HepG2 (cell line): Measurements from ENCODE around the gene VAPB. TPM values are rescaled to one million over a fixed set of nuclear protein-coding genes. Genes with fewer than 3 reads are reported as not detected.
A peak's percentile ranks its signal among the peaks of the same experiment; 100 is the strongest.

Experiments
- ATAC-seq: fragments of 200-7000 bp; cut with Tn5 transposase; 3 replicates; pipeline ENCODE4 v1.9.1; 2020; ENCODE audit warnings: mild to moderate bottlenecking, moderate library complexity
- BruUV-seq: library from RNA; stranded (reverse); fragments of 400-500 nt; replicated peaks from 2 replicates; lab custom pipeline; 2021; lab: Mats Ljungman, UMichigan
- CTCF ChIA-PET: fragments of 300-600 bp; formaldehyde crosslinking; extraction: SDS; loops from one replicate; lab custom pipeline; 2021; ENCODE audit warnings: low total read pairs, inconsistent platforms, low intra/inter-chr PET ratio; lab: Yijun Ruan, JAX
- POLR2A ChIA-PET: fragments of 350-600 bp; sonication (Branson Sonifier 250); formaldehyde crosslinking; loops from one replicate; lab custom pipeline; 2020; ENCODE audit warnings: antibody characterized with exemption, inconsistent platforms; lab: Yijun Ruan, JAX
- DNase-seq: peaks from one replicate; pipeline ENCODE4 v3.0.0-alpha.2; 2015; ENCODE audit warnings: low spot score
- FAIRE-seq: peaks from 3 replicates; lab custom pipeline; 2011; peaks lifted over from hg19 to GRCh38; lab: Jason Lieb, UNC
- H2AFZ ChIP-seq: one replicate; pipeline ENCODE4 v1.6.1; 2011; ENCODE audit warnings: low read length, inconsistent platforms
- H3K27ac ChIP-seq: fragments of 300-600 bp; 3 replicates; pipeline ENCODE4 v1.8.0; 2011; ENCODE audit warnings: mixed run types, mild to moderate bottlenecking, mixed read lengths, low read length, inconsistent platforms; ENCODE audit not compliant: insufficient read depth; ENCODE audit errors: extremely low read length
- H3K27me3 ChIP-seq, 2 experiments: fragments of 200-600 bp in 1 of 2; 2 replicates in 1 of 2; 3 replicates in 1 of 2; pipeline versions ENCODE4 v1.6.0 to v1.8.0; 2011; ENCODE audit warnings: low read length in 2 of 2, mild to moderate bottlenecking in 2 of 2, moderate library complexity in 2 of 2, inconsistent platforms in 1 of 2; ENCODE audit not compliant: insufficient read depth in 2 of 2, control insufficient read depth in 1 of 2
- H3K36me3 ChIP-seq, 2 experiments: fragments of 200-600 bp in 1 of 2; replicated peaks in 1 of 2; 2 replicates in 1 of 2; 3 replicates in 1 of 2; pipeline versions ENCODE4 v1.5.1 to v1.8.0; 2011; ENCODE audit warnings: low read length in 2 of 2, inconsistent platforms in 1 of 2; ENCODE audit not compliant: insufficient read depth in 2 of 2, control insufficient read depth in 1 of 2
- H3K4me1 ChIP-seq: 2 replicates; pipeline ENCODE4 v1.5.1; 2012; ENCODE audit warnings: low read length, inconsistent platforms; ENCODE audit not compliant: insufficient read depth
- H3K4me2 ChIP-seq: 2 replicates; pipeline ENCODE4 v1.6.0; 2011; ENCODE audit warnings: low read depth, low read length, inconsistent platforms
- H3K4me3 ChIP-seq, 3 experiments: fragments of 200-600 bp in 1 of 3; sonication (generic), shearing (Covaris generic) in 1 of 3; replicated peaks in 1 of 3; 2 replicates each; pipeline ENCODE4 v1.5.1; 2011 to 2016; ENCODE audit warnings: low read length in 3 of 3, inconsistent platforms in 2 of 3, low read depth in 2 of 3, mild to moderate bottlenecking in 2 of 3, control low read depth in 1 of 3, mixed read lengths in 1 of 3; ENCODE audit not compliant: insufficient read depth in 1 of 3
- H3K79me2 ChIP-seq: one replicate; pipeline ENCODE4 v1.6.1; 2011; ENCODE audit warnings: low read length, inconsistent platforms; ENCODE audit not compliant: insufficient read depth
- H3K9ac ChIP-seq: 2 replicates; pipeline ENCODE4 v1.6.0; 2011; ENCODE audit warnings: mild to moderate bottlenecking, low read depth, low read length, inconsistent platforms; ENCODE audit not compliant: insufficient read depth
- H3K9me3 ChIP-seq: 2 replicates; pipeline ENCODE4 v1.5.1; 2012; ENCODE audit warnings: mild to moderate bottlenecking, low read length
- H4K20me1 ChIP-seq: 2 replicates; pipeline ENCODE4 v1.6.0; 2011; ENCODE audit warnings: inconsistent platforms, mild to moderate bottlenecking, low read length, moderate library complexity; ENCODE audit not compliant: insufficient read depth
- ATAD3A ChIP-seq: sonication (generic); formaldehyde crosslinking; IDR thresholded peaks from 2 replicates; pipeline ENCODE4 v1.4.0; 2020; ENCODE audit warnings: missing genetic modification reagents
- CENPT ChIP-seq: sonication (generic); formaldehyde crosslinking; IDR thresholded peaks from 2 replicates; pipeline ENCODE4 v1.8.0; 2022; ENCODE audit warnings: low read depth, mild to moderate bottlenecking, moderate library complexity, missing genetic modification reagents
- FOSL1 ChIP-seq: sonication (generic); formaldehyde crosslinking; IDR thresholded peaks from 2 replicates; pipeline ENCODE4 v1.9.0; 2021; ENCODE audit warnings: missing genetic modification reagents, borderline replicate concordance
- HMG20B ChIP-seq: conservative IDR thresholded peaks from 2 replicates; pipeline ENCODE4 v1.6.1; 2016; ENCODE audit warnings: missing genetic modification reagents, missing compliant biosample characterization
- LBX2 ChIP-seq: sonication (generic); formaldehyde crosslinking; IDR thresholded peaks from 2 replicates; pipeline ENCODE4 v1.5.0; 2020; ENCODE audit warnings: missing genetic modification reagents, mild to moderate bottlenecking, borderline replicate concordance
- NFAT5 ChIP-seq: sonication (generic); formaldehyde crosslinking; IDR thresholded peaks from 2 replicates; pipeline ENCODE4 v1.4.0; 2020; ENCODE audit warnings: missing genetic modification reagents
- ZNF598 ChIP-seq: sonication (generic); formaldehyde crosslinking; IDR thresholded peaks from 2 replicates; pipeline ENCODE4 v1.5.1; 2020; ENCODE audit warnings: mild to moderate bottlenecking, missing genetic modification reagents, borderline replicate concordance
- ZNF777 ChIP-seq: sonication (generic); formaldehyde crosslinking; IDR thresholded peaks from 2 replicates; pipeline ENCODE4 v1.4.0; 2020; ENCODE audit warnings: missing genetic modification reagents
- WGBS: methylation state at CpG from one replicate; pipeline ENCODE4 v1.1.6; 2017; ENCODE audit warnings: low lambda C conversion rate; 5-methylcytosine and 5-hydroxymethylcytosine counted together
- in situ Hi-C: cut with HindIII; loops from 2 replicates; pipeline ENCODE4 v1.10.0; 2017; ENCODE audit warnings: low pct_unique_long_range_greater_than_20kb; ENCODE audit not compliant: extremely low pct_ligation_motif_present
- intact Hi-C: fragments of 100-400 bp; cut with micrococcal nuclease; formaldehyde crosslinking; loops from one replicate; pipeline ENCODE4 v1.10.0; 2022; ENCODE audit not compliant: unreplicated experiment
- polyA plus RNA-seq, 8 experiments: library from polyadenylated mRNA; depleted of rRNA in 3 of 8; stranded (reverse) in 7 of 8; unstranded in 1 of 8; fragments of >200 nt; fragmentation: Illumina TruSeq in 4 of 8; extraction: Trizol in 4 of 8; gene quantifications; 2 replicates each; pipeline versions ENCODE4 v1.2.1 to v1.2.3, GENCODE V29; 2011 to 2016; ENCODE audit warnings: low read depth in 4 of 8, missing spikeins in 1 of 8, mixed read lengths in 1 of 8; ENCODE audit not compliant: insufficient read depth in 1 of 8
- total RNA-seq, 5 experiments: library from RNA; depleted of rRNA; stranded (reverse); fragments of >200 nt; fragmentation: Illumina TruSeq; extraction: Trizol; gene quantifications; 2 replicates each; pipeline ENCODE4 v1.2.3, GENCODE V29; 2016; ENCODE audit warnings: low read depth in 1 of 5
- TF ChIP-seq, protein P1 (sequence below): sonication (generic); formaldehyde crosslinking; IDR thresholded peaks from 2 replicates; pipeline ENCODE4 v1.8.0; 2022; ENCODE audit warnings: mild to moderate bottlenecking, missing genetic modification reagents, moderate library complexity

VAPB gene
- total and polyA plus RNA-seq, 2 of the 13 experiments (the other 11 are each of a cell fraction or from before 2014, with no cell fraction given): 18.6 to 48.5 TPM

DNA sequence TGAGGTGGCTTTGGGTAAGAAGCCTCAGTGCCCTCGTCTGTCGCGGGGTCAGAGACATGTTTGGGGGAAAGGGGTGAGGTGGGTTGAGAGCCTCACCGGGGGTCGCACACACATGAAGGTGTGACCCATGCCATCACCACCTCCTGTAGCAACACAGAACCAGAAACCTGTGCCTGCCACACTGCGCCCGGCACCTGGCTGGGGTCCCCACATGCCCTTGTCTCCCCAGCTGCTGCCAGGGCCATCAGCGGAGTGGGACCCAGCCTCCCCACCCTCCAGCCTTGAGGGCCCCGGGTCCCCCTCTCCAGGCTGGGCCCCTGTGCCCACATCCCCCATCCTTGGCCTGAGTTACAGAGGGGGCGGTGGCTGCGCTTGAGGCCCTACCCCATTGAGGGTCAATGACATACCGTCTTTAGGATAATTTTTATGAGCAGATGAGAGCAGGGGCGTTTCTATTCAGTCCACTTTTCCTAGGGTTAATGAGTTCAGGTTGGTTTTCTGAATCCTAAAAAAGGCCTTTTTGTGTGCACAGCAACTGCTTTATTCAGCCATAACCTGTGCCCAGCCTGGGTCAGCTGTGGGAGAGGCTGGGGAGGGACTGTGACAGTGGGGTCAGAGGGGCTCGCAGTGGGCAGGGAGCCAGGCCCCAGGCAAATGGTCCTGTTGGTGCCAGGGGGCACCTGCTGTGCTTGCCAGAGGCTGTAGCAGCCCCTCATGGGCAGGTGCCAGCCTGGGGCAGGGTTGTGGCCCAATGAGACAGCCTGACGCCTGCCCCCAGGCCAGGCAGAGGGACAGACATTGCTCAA, 106.8 kb downstream of the VAPB start:
- no peak overlapping the region for H3K4me3 ChIP-seq
- no peak for FAIRE-seq
- no peak overlapping the region for H3K4me2 ChIP-seq
- WGBS: 51% methylated on average over 15 of the region's 15 CpGs
- DNase-seq: no peak
- no peaks in the 10 kb centered on the region for H3K9me3 ChIP-seq
- H4K20me1 ChIP-seq: no peaks in the 10 kb centered on the region
- H3K79me2 ChIP-seq: no peaks in the 10 kb centered on the region
- in situ Hi-C loops (no loop called here), intact Hi-C loops (no loop called here)
- H2AFZ ChIP-seq: no peak overlapping the region
- POLR2A ChIA-PET: no interaction called here
- no peak overlapping the region for H3K9ac ChIP-seq
- H3K4me1 ChIP-seq: no peaks in the 10 kb centered on the region
- TF ChIP-seq, protein P1, sequence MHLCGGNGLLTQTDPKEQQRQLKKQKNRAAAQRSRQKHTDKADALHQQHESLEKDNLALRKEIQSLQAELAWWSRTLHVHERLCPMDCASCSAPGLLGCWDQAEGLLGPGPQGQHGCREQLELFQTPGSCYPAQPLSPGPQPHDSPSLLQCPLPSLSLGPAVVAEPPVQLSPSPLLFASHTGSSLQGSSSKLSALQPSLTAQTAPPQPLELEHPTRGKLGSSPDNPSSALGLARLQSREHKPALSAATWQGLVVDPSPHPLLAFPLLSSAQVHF (CRISPR knock-in tag): no peak
- TF ChIP-seq ZNF777 (CRISPR knock-in tag) (no peak), FOSL1 (CRISPR knock-in tag) (0 out of 2 replicates have a peak, but pooled peaks have one; percentile 8), LBX2 (no peak)
- CTCF ChIA-PET: no interaction called here
- no TSS peak for BruUV-seq
- H3K27ac ChIP-seq: no peak overlapping the region
- ATAC-seq: no peak
- H3K27me3 ChIP-seq: peaks cover 6 to 12% of the 10 kb centered on the region in 2 experiments; a peak in 3 of 5 replicates
- H3K36me3 ChIP-seq: no peaks in the 10 kb centered on the region

GRCh38 chr20:58496429-58496769, 107.4 kb downstream of the VAPB start:
- in situ Hi-C loops (no loop called here), intact Hi-C loops (no loop called here)
- 3% methylated on average over 6 of the region's 6 CpGs for WGBS
- POLR2A ChIA-PET: no interaction called here
- H3K9me3 ChIP-seq: 0 out of 2 replicates have a peak, but pooled peaks cover 3% of the 10 kb centered on the region
- H3K27ac ChIP-seq: no peak overlapping the region
- H3K9ac ChIP-seq: no peak overlapping the region
- peaks cover 6 to 12% of the 10 kb centered on the region in 2 experiments; a peak in 3 of 5 replicates for H3K27me3 ChIP-seq
- no TSS peak for BruUV-seq
- H2AFZ ChIP-seq: no peak overlapping the region
- H3K4me2 ChIP-seq: no peak overlapping the region
- ATAC-seq (no peak), DNase-seq (no peak), FAIRE-seq (no peak)
- no peaks in the 10 kb centered on the region for H4K20me1 ChIP-seq
- CTCF ChIA-PET: no interaction called here
- H3K4me1 ChIP-seq: no peaks in the 10 kb centered on the region
- H3K79me2 ChIP-seq: no peaks in the 10 kb centered on the region
- no peaks in the 10 kb centered on the region for H3K36me3 ChIP-seq
- H3K4me3 ChIP-seq: no peak overlapping the region
- TF ChIP-seq HMG20B (no peak), CENPT (CRISPR knock-in tag) (no peak), ATAD3A (no peak), NFAT5 (CRISPR knock-in tag) (no peak), ZNF598 (CRISPR knock-in tag) (no peak)
